Astrocyte (in vitro differentiated cells and primary cell): ENCODE results near the gene DOK7.

Experiments
- CTCF ChIP-seq: IDR thresholded peaks from 2 replicates; pipeline ENCODE4 v1.5.1; 2011; ENCODE audit warnings: low read depth, mild to moderate bottlenecking, inconsistent platforms, low read length, moderate library complexity; ENCODE audit not compliant: insufficient read depth
- EZH2 ChIP-seq: IDR thresholded peaks from 2 replicates; pipeline ENCODE4 v1.6.1; 2012; ENCODE audit warnings: mild to moderate bottlenecking, low read length, inconsistent platforms; ENCODE audit not compliant: insufficient read depth

- TF ChIP-seq CTCF (no peak), EZH2 (no peak)
These were observed 24.8 kb downstream of the DOK7 start for GRCh38 chr4:3487861-3488260.
